ENCODE results near the gene CUL4B.

The CUL4B gene

DNA sequence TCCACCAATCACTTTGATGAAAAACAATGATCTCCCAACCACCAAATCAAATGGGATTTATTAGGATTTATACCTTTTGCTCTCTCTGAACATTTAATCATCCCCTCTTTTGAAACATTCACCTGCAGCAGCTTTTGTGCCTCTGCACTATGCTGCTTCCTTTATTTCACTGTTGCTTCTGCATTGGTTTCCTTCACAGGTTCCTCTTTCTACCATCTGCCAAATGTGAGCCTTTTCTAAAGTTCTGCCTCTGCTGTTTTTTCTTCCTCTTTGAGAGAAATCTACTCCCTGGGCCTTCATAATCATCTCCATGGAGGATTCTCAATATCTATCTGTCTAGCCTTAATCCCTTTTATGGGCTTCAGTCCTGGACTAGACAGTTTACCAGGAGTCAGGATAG, 24.7 kb downstream of the CUL4B start:
- in situ Hi-C loops (cut with HindIII; ENCODE audit: low pct_ligation_motif_present, low sequenced_read_pairs) = no loop called here
- H3K4me3 ChIP-seq (ENCODE audit: low read depth, low read length) = no peak overlapping the region
- TF ChIP-seq, protein P1, sequence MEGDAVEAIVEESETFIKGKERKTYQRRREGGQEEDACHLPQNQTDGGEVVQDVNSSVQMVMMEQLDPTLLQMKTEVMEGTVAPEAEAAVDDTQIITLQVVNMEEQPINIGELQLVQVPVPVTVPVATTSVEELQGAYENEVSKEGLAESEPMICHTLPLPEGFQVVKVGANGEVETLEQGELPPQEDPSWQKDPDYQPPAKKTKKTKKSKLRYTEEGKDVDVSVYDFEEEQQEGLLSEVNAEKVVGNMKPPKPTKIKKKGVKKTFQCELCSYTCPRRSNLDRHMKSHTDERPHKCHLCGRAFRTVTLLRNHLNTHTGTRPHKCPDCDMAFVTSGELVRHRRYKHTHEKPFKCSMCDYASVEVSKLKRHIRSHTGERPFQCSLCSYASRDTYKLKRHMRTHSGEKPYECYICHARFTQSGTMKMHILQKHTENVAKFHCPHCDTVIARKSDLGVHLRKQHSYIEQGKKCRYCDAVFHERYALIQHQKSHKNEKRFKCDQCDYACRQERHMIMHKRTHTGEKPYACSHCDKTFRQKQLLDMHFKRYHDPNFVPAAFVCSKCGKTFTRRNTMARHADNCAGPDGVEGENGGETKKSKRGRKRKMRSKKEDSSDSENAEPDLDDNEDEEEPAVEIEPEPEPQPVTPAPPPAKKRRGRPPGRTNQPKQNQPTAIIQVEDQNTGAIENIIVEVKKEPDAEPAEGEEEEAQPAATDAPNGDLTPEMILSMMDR (IDR thresholded peaks at IDR 0.05; ENCODE audit: low read depth, low read length, missing control alignments) = no peak
- no peak overlapping the region for H3K27ac ChIP-seq
- no peaks in the 10 kb centered on the region for H3K27me3 ChIP-seq (replicated peaks)
- no peak for DNase-seq
- peaks cover 43% of the 10 kb centered on the region for H3K36me3 ChIP-seq (replicated peaks)

DNA sequence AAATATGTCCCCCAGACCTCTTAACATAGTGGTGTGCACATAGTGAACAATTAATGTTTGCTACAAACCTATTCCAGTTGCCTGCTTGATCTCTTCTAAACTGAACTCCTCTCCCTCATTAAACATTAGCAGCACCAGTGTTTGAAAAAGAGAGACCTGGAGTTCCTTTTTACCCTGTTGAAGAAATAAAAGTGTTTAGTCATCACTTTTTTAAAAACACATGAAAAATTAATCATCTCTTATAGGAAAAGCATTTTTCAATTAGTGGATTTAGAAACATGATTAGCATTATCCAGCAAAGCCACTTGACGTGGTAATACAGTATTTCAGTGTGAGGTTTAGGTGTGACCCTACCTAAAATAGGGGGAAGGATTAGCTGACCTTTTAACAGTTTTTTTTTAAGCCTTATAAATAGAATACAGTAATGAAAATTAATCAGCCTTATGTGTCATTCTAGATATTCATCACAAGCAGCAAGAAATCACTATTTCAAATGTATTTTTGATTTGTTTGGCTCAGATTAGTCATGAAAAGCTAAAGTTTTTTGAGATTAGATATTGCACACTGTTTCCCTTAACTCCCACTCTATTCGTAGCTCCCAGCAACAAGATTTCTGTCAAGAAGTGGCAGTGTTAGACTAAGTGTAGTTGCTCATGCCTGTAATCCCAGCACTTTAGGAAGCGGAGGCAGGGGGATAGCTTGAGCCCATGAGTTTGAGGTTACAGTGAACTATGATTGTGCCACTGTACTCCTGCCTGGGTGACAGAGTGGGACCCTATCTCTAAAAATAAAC, 26.2 kb downstream of the CUL4B start:
- Histone ChIP-seq H3K27me3 (replicated peaks) (no peaks in the 10 kb centered on the region), H3K27ac (no peak overlapping the region), H3K36me3 (replicated peaks) (peaks cover 38% of the 10 kb centered on the region), H3K4me3 (ENCODE audit: low read depth, low read length) (no peak overlapping the region)
- in situ Hi-C loops (cut with HindIII; ENCODE audit: low pct_ligation_motif_present, low sequenced_read_pairs) = no loop called here
- TF ChIP-seq, protein P1 (IDR thresholded peaks at IDR 0.05; ENCODE audit: low read depth, low read length, missing control alignments) = no peak
- no peak for DNase-seq

DNA sequence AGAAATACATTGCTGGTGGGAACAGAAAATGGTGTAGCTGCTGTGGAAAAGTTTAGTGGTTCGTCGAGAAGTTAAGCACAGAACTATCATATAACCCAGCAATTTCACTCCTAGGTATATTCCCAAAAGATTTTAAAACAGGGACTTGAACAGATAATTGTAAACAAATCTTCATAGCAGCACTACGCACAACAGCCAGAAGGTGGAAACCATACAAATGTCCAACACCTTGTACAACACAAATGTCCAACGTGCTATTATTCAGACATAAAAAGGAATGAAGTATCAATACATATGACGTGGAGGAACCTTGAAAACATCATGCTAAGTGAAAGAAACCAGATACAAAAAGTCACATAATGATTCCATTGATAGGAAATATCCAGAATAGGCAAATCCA, 37.9 kb downstream of the CUL4B start:
- no peak overlapping the region for H3K27ac ChIP-seq
- TF ChIP-seq, protein P1 (IDR thresholded peaks at IDR 0.05; ENCODE audit: low read depth, low read length, missing control alignments) = peak; percentile 9
- no peaks in the 10 kb centered on the region for H3K27me3 ChIP-seq (replicated peaks)
- no peaks in the 10 kb centered on the region for H3K36me3 ChIP-seq (replicated peaks)
- no peak overlapping the region for H3K4me3 ChIP-seq (ENCODE audit: low read depth, low read length)
- in situ Hi-C loops (cut with HindIII; ENCODE audit: low pct_ligation_motif_present, low sequenced_read_pairs) = no loop called here
- DNase-seq = no peak

DNA sequence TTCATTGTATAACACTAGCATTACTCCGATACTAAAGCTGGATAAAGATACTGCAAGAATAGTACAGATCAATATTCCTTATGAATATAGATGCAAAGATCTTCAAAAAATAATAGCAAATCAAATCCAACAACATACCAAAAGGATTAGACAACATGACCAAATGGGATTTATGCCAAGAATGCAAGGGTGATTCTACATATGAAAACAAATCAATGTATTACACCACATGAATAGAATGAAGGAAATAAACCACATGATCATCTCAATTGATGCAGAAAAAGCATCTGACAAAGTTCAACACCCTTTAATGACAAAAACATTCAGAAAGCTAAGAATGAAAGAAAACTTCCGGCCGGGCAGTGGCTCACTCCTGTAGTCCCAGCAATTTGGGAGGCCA, 42.8 kb downstream of the CUL4B start:
- Histone ChIP-seq H3K27ac (peak overlapping the region; percentile 65), H3K27me3 (replicated peaks) (no peaks in the 10 kb centered on the region), H3K36me3 (replicated peaks) (no peaks in the 10 kb centered on the region), H3K4me3 (ENCODE audit: low read depth, low read length) (no peak overlapping the region)
- TF ChIP-seq, protein P1 (IDR thresholded peaks at IDR 0.05; ENCODE audit: low read depth, low read length, missing control alignments) = no peak
- peak; percentile 52 for DNase-seq
- in situ Hi-C loops (cut with HindIII; ENCODE audit: low pct_ligation_motif_present, low sequenced_read_pairs) = no loop called here

DNA sequence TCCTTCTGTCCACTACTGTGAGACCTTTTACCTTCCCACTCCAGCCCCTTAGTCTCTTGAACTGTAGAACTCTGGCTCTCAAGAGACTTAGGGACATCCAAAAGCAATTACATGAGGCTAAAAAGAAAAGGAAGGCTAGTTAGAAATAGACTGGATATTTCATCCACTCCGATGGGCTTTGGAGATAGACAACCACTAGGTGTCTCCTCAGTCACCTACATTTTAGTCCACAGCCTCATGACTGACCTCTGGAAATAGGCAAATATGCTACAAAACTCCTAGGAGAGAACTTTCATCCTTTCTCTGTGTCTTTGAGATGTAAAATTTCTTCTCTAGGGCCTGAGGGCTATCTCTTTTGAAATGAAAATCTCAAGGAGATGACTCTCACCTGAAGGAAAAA, 46.5 kb downstream of the CUL4B start:
- H3K27me3 ChIP-seq (replicated peaks) = no peaks in the 10 kb centered on the region
- TF ChIP-seq, protein P1 (IDR thresholded peaks at IDR 0.05; ENCODE audit: low read depth, low read length, missing control alignments) = peak; percentile 46
- H3K4me3 ChIP-seq (ENCODE audit: low read depth, low read length) = no peak overlapping the region
- no peaks in the 10 kb centered on the region for H3K36me3 ChIP-seq (replicated peaks)
- H3K27ac ChIP-seq = no peak overlapping the region
- in situ Hi-C loops (cut with HindIII; ENCODE audit: low pct_ligation_motif_present, low sequenced_read_pairs) = no loop called here
- DNase-seq = no peak

DNA sequence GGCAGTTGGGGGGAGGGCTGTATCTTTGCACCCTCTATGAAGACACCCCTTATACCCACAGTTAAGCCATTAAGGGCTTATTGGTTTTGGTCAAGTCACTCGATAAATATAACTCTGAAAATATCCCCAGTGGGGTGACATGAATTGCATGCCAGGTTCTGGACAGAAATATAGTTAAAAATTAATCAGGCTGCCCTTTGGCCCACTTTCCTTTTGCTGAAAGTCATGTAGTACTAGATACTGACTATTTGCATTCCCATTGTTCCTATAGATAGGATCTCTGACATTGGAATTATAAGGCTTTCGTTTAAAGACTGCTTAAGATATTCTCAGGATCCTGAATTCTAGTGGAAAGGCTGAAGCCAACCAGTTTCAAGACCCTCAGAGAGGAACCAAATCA, 48.1 kb downstream of the CUL4B start:
- no peaks in the 10 kb centered on the region for H3K36me3 ChIP-seq (replicated peaks)
- H3K27ac ChIP-seq = no peak overlapping the region
- DNase-seq = no peak
- TF ChIP-seq, protein P1 (IDR thresholded peaks at IDR 0.05; ENCODE audit: low read depth, low read length, missing control alignments) = no peak
- no peaks in the 10 kb centered on the region for H3K27me3 ChIP-seq (replicated peaks)
- no peak overlapping the region for H3K4me3 ChIP-seq (ENCODE audit: low read depth, low read length)
- in situ Hi-C loops (cut with HindIII; ENCODE audit: low pct_ligation_motif_present, low sequenced_read_pairs) = no loop called here
